Stomach (tissue), 4 donors: ENCODE measurements around the gene BNC2.

Source experiments
- CTCF ChIP-seq, 7 experiments: fragments of 450-650 bp in 4 of 7; fragments of 200-600 bp in 3 of 7; sonication (generic) in 3 of 7; IDR thresholded peaks; one replicate each; pipeline ENCODE4 v1.5.1; 2016 to 2019; ENCODE audit warnings: antibody characterized with exemption in 7 of 7, control low read depth in 2 of 7, mild to moderate bottlenecking in 1 of 7
- POLR2A ChIP-seq, 4 donors: fragments of 450-650 bp; IDR thresholded peaks; one replicate each; pipeline ENCODE4 v1.6.1; 2016; ENCODE audit warnings: antibody characterized with exemption in 4 of 4, control low read depth in 2 of 4, mild to moderate bottlenecking in 1 of 4, moderate library complexity in 1 of 4
- POLR2AphosphoS5 ChIP-seq, 3 donors: sonication (generic); formaldehyde crosslinking; IDR thresholded peaks; one replicate each; pipeline ENCODE4 v1.6.1; 2016; ENCODE audit warnings: antibody characterized with exemption in 3 of 3

- TF ChIP-seq CTCF (IDR thresholded peaks at IDR 0.05) (no peak), POLR2A (IDR thresholded peaks at IDR 0.05) (no peak), POLR2AphosphoS5 (IDR thresholded peaks at IDR 0.05) (no peak)
Measured at GRCh38 chr9:16542290-16542689, 328.2 kb downstream of the BNC2 start.
